DOHH2 (cell line): ENCODE data around the gene SIPA1L3.

Experiments
- EZH2phosphoT487 ChIP-seq: fragments of 200-600 bp; sonication (generic); IDR thresholded peaks from 2 replicates; pipeline ENCODE4 v1.6.1; 2017; ENCODE audit warnings: borderline replicate concordance, mild to moderate bottlenecking, antibody characterized with exemption, low read length, moderate library complexity, mixed read lengths
- TF ChIP-seq, protein P1 (sequence below): fragments of 200-600 bp; sonication (generic); IDR thresholded peaks from one replicate; pipeline ENCODE4 v1.5.1; 2014; ENCODE audit warnings: antibody characterized with exemption, mild to moderate bottlenecking, low read depth, low read length; ENCODE audit not compliant: poor library complexity, severe bottlenecking

DNA sequence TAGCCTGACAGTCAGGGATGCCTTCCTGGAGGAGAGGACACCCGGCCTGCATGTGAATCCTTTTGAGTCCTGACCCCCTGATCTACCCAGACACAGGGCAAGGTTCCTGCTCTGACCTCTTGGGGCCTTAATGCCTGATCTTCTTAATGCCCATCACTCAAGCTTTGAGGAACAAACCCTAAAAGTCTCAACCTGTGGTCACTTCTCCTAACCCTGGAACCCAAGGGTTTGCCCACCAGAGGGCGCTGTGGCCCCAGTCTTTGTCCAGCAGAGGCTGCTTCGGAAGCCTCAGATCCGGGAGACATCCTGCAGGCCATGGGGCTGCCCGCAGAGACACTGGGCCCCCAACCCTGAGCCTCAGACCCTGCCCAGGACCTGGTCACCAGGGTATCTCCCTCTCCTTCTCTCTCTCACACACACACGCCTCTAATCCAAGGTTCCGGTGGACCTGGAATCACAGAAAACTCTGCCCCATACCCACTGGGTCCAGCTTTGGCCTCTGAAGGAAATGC lies 326.8 kb downstream of the SIPA1L3 start:
- TF ChIP-seq, protein P1, sequence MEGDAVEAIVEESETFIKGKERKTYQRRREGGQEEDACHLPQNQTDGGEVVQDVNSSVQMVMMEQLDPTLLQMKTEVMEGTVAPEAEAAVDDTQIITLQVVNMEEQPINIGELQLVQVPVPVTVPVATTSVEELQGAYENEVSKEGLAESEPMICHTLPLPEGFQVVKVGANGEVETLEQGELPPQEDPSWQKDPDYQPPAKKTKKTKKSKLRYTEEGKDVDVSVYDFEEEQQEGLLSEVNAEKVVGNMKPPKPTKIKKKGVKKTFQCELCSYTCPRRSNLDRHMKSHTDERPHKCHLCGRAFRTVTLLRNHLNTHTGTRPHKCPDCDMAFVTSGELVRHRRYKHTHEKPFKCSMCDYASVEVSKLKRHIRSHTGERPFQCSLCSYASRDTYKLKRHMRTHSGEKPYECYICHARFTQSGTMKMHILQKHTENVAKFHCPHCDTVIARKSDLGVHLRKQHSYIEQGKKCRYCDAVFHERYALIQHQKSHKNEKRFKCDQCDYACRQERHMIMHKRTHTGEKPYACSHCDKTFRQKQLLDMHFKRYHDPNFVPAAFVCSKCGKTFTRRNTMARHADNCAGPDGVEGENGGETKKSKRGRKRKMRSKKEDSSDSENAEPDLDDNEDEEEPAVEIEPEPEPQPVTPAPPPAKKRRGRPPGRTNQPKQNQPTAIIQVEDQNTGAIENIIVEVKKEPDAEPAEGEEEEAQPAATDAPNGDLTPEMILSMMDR = peak; percentile 92
- no peak for TF ChIP-seq EZH2phosphoT487
